Skeletal muscle satellite cell (primary cell): Measurements from ENCODE around the gene SHISA8.

Source experiments
- H3K27me3 ChIP-seq: 2 replicates; pipeline ENCODE4 v1.7.0; 2013; ENCODE audit warnings: low read length; ENCODE audit not compliant: control insufficient read depth, insufficient read depth
- H3K36me3 ChIP-seq: 2 replicates; pipeline ENCODE4 v1.7.0; 2013; ENCODE audit warnings: mild to moderate bottlenecking, control low read depth, low read length; ENCODE audit not compliant: insufficient read depth
- H3K4me1 ChIP-seq: 2 replicates; pipeline ENCODE4 v1.7.0; 2013; ENCODE audit warnings: low read length; ENCODE audit not compliant: control insufficient read depth, insufficient read depth
- H3K4me2 ChIP-seq: 2 replicates; pipeline ENCODE4 v1.7.0; 2013; ENCODE audit warnings: mild to moderate bottlenecking, low read length
- H3K4me3 ChIP-seq: 2 replicates; pipeline ENCODE4 v1.7.0; 2013; ENCODE audit warnings: low read length
- H3K9ac ChIP-seq: 2 replicates; pipeline ENCODE4 v1.7.0; 2013; ENCODE audit warnings: mild to moderate bottlenecking, low read depth, low read length, moderate library complexity
- H3K9me3 ChIP-seq: replicated peaks from 2 replicates; pipeline ENCODE4 v1.7.0; 2013; ENCODE audit warnings: mild to moderate bottlenecking, control low read depth, low read length

The SHISA8 gene

GRCh38 chr22:41910050-41911000, 4.5 kb downstream of the SHISA8 start:
- Histone ChIP-seq H3K27me3 (peaks cover 48% of the 10 kb centered on the region), H3K36me3 (peaks cover 14% of the 10 kb centered on the region), H3K9ac (no peak overlapping the region), H3K4me2 (peak overlapping the region; percentile 80), H3K4me3 (peak overlapping the region; percentile 59), H3K9me3 (no peaks in the 10 kb centered on the region), H3K4me1 (peaks cover 12% of the 10 kb centered on the region)

DNA sequence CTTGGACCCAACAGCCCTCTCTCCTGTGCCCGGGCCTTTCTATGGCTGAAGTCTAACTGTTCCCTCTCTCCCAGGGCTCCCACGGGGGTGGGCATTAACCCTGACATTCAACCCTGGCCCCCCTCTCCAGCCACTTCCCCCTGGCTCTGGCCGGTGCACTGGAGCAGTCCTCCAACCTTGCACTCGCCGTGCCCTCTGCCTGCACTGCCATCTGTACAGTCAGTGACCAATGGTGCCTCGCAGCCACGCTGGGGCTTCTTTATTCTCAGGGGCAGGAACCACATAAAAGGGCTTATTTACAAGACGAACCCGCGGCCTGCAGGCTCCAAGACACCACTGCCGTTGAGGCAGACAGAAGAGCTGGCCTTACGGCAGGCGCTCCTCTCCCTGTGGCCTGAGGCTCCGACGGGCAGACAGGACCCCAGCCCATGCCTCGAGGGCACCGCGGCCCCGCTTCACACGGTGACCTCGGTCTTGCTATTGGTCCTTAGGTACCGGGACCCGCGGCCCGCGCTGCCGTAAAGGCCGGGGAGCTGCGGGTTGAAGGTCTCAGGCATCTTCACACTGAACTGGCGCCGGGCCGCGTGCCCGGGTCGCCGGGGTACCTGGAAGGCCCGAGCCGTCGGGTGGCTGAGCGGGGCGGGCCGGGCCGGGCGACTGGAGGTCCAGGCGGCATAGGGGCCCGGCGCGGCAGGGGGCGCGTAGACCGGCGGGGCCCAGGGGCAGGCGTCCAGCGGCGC, 5.4 kb downstream of the SHISA8 start:
- Histone ChIP-seq H3K36me3 (peaks cover 19% of the 10 kb centered on the region), H3K4me1 (peaks cover 12% of the 10 kb centered on the region), H3K9ac (no peak overlapping the region), H3K27me3 (peaks cover 41% of the 10 kb centered on the region), H3K9me3 (no peaks in the 10 kb centered on the region), H3K4me2 (peak overlapping the region; percentile 80), H3K4me3 (no peak overlapping the region)

- Histone ChIP-seq H3K36me3 (peaks cover 27% of the 10 kb centered on the region), H3K27me3 (peaks cover 34% of the 10 kb centered on the region), H3K9ac (no peak overlapping the region), H3K4me2 (no peak overlapping the region), H3K4me3 (no peak overlapping the region), H3K9me3 (no peaks in the 10 kb centered on the region), H3K4me1 (peaks cover 12% of the 10 kb centered on the region)
These were observed 6.2 kb downstream of the SHISA8 start for GRCh38 chr22:41908411-41909309.

GRCh38 chr22:41907436-41908401, 7.2 kb downstream of the SHISA8 start:
- no peak overlapping the region for H3K4me3 ChIP-seq
- no peak overlapping the region for H3K9ac ChIP-seq
- peaks cover 12% of the 10 kb centered on the region for H3K4me1 ChIP-seq
- H3K36me3 ChIP-seq = peaks cover 35% of the 10 kb centered on the region
- no peak overlapping the region for H3K4me2 ChIP-seq
- peaks cover 25% of the 10 kb centered on the region for H3K27me3 ChIP-seq
- H3K9me3 ChIP-seq = no peaks in the 10 kb centered on the region

DNA sequence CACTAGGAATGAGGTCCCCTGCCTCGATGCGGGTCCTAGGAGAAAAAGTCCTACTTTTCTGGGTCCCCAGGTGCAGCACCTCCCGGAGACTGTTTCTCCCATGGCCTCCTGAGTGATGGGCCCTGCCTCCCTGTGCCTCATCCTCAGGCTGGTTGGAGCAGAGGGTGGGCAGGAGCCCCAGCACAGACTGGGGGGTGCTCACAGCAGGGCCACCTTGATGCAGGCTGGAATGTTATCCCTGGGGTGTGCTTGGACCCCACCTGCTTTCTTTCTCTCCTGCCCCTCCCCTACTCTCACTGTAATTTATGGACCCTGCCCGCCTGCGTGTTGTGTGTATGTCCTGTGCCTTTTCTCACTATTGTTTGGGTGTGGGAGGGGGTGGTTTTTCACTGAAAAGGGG, 8.1 kb downstream of the SHISA8 start:
- H3K9me3 ChIP-seq = no peaks in the 10 kb centered on the region
- H3K4me1 ChIP-seq = peaks cover 12% of the 10 kb centered on the region
- H3K4me3 ChIP-seq = no peak overlapping the region
- H3K9ac ChIP-seq = no peak overlapping the region
- H3K4me2 ChIP-seq = no peak overlapping the region
- peaks cover 38% of the 10 kb centered on the region for H3K36me3 ChIP-seq
- peaks cover 17% of the 10 kb centered on the region for H3K27me3 ChIP-seq

DNA sequence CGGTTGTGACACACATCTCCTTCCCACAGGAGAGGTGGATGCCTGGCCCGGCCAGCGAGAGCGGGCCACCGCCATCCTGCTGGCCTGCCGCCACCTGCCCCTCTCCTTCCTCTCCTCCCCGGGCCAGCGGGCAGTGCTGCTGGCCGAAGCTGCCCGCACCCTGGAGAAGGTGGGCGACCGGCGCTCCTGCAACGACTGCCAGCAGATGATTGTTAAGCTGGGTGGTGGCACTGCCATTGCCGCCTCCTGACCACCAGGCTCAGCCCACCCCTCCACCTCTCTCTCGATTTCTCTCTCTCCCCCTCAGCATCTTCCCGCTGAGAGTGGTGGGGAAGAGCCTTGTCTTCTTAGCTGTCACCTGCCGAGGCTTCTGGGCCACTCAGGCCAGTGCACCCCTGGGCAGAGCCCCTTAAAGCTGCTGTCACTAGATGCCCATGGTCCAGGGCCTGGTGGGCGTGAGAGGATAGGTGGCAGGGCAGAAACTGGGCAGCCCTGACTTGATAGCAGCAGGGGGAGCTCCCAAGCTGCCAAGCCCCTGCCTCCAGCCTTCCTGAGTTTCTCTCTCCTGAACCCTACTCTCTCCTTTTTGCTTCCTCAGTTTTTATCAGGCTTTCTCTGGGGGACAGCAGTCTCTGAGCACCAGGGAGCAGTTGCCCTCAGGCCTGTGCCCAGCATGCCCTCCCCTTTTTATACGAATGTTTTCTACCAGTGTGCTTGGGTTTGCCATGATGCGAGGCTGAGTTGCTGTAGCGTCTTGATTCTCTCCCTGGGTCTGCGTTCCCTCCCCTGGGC, 9.3 kb downstream of the SHISA8 start:
- Histone ChIP-seq H3K27me3 (peaks cover 4% of the 10 kb centered on the region), H3K36me3 (peaks cover 42% of the 10 kb centered on the region), H3K9ac (no peak overlapping the region), H3K4me3 (no peak overlapping the region), H3K4me1 (peaks cover 5% of the 10 kb centered on the region), H3K9me3 (no peaks in the 10 kb centered on the region), H3K4me2 (no peak overlapping the region)

- H3K9me3 ChIP-seq = no peaks in the 10 kb centered on the region
- no peaks in the 10 kb centered on the region for H3K27me3 ChIP-seq
- no peak overlapping the region for H3K4me3 ChIP-seq
- no peaks in the 10 kb centered on the region for H3K4me1 ChIP-seq
- H3K36me3 ChIP-seq = peaks cover 51% of the 10 kb centered on the region
- no peak overlapping the region for H3K9ac ChIP-seq
- H3K4me2 ChIP-seq = no peak overlapping the region
These were observed 10.1 kb downstream of the SHISA8 start for GRCh38 chr22:41904450-41905410.

- Histone ChIP-seq H3K9me3 (no peaks in the 10 kb centered on the region), H3K36me3 (peaks cover 65% of the 10 kb centered on the region), H3K9ac (no peak overlapping the region)
These were observed 11.9 kb downstream of the SHISA8 start for GRCh38 chr22:41902932-41903421.

GRCh38 chr22:41902016-41902415, 12.9 kb downstream of the SHISA8 start:
- Histone ChIP-seq H3K9me3 (no peaks in the 10 kb centered on the region), H3K27me3 (no peaks in the 10 kb centered on the region), H3K4me1 (no peaks in the 10 kb centered on the region), H3K4me2 (no peak overlapping the region), H3K9ac (no peak overlapping the region), H3K4me3 (no peak overlapping the region), H3K36me3 (peaks cover 64% of the 10 kb centered on the region)

More at GRCh38 chr22:41902932-41903421, 11.9 kb downstream of the SHISA8 start:
- Histone ChIP-seq H3K27me3 (no peaks in the 10 kb centered on the region), H3K4me3 (no peak overlapping the region), H3K4me1 (no peaks in the 10 kb centered on the region), H3K4me2 (no peak overlapping the region)
